Bronchial epithelial cell (primary cell): ENCODE data around the gene MIA3. TPM values are rescaled to one million over a fixed set of nuclear protein-coding genes. Genes with fewer than 3 reads are reported as not detected.
A peak's percentile ranks its signal among the peaks of the same experiment; 100 is the strongest.

Experiments
- DNase-seq: peaks from one replicate; pipeline ENCODE4 v3.0.0-alpha.2; 2010; ENCODE audit warnings: low read depth
- FAIRE-seq: peaks from 2 replicates; lab custom pipeline; 2011; peaks lifted over from hg19 to GRCh38; lab: Jason Lieb, UNC
- H3K27me3 ChIP-seq: 2 replicates; pipeline ENCODE4 v1.5.1; 2011; ENCODE audit warnings: low read length; ENCODE audit not compliant: control insufficient read depth, insufficient read depth
- H3K36me3 ChIP-seq: 2 replicates; pipeline ENCODE4 v1.5.1; 2011; ENCODE audit warnings: low read length; ENCODE audit not compliant: control insufficient read depth, insufficient read depth
- H3K4me3 ChIP-seq: 2 replicates; pipeline ENCODE4 v1.5.1; 2011; ENCODE audit warnings: mild to moderate bottlenecking, low read depth, low read length, control low read depth
- total RNA-seq: library from RNA; depleted of rRNA; stranded (reverse); fragments of >200 nt; gene quantifications from 2 replicates; pipeline ENCODE4 v1.2.1, GENCODE V29; 2014
- TF ChIP-seq, protein P1 (sequence below): IDR thresholded peaks from 2 replicates; pipeline ENCODE4 v1.5.1; 2011; ENCODE audit warnings: mild to moderate bottlenecking, moderate library complexity, low read length, control low read depth, inconsistent platforms; ENCODE audit not compliant: insufficient read depth, severe bottlenecking

The MIA3 gene
- total RNA-seq, 1 donor from 2014 or later, result 30.3 TPM

DNA sequence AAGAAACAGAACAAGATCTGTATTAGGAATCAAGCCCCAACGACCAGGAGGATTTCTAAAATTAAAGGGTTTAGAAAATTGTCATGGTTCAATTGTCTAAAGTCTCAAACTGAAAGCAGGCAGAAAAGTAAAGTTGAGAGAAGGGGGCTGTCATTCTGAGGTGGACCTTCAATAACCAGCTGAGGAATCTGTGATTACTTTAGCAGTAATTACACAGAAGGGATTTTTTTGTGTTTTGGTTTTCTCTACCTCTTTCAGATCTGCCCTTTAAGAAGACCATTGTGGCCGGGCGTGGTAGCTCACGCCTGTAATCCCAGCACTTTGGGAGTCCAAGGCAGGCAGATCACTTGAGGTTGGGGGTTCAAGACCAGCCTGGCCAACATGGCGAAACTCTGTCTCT is 77.0 kb downstream of the MIA3 start:
- H3K4me3 ChIP-seq, result no peak overlapping the region
- no peaks in the 10 kb centered on the region for H3K36me3 ChIP-seq
- TF ChIP-seq, protein P1, sequence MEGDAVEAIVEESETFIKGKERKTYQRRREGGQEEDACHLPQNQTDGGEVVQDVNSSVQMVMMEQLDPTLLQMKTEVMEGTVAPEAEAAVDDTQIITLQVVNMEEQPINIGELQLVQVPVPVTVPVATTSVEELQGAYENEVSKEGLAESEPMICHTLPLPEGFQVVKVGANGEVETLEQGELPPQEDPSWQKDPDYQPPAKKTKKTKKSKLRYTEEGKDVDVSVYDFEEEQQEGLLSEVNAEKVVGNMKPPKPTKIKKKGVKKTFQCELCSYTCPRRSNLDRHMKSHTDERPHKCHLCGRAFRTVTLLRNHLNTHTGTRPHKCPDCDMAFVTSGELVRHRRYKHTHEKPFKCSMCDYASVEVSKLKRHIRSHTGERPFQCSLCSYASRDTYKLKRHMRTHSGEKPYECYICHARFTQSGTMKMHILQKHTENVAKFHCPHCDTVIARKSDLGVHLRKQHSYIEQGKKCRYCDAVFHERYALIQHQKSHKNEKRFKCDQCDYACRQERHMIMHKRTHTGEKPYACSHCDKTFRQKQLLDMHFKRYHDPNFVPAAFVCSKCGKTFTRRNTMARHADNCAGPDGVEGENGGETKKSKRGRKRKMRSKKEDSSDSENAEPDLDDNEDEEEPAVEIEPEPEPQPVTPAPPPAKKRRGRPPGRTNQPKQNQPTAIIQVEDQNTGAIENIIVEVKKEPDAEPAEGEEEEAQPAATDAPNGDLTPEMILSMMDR, result no peak
- no peaks in the 10 kb centered on the region for H3K27me3 ChIP-seq
- DNase-seq (no peak), FAIRE-seq (no peak)

DNA sequence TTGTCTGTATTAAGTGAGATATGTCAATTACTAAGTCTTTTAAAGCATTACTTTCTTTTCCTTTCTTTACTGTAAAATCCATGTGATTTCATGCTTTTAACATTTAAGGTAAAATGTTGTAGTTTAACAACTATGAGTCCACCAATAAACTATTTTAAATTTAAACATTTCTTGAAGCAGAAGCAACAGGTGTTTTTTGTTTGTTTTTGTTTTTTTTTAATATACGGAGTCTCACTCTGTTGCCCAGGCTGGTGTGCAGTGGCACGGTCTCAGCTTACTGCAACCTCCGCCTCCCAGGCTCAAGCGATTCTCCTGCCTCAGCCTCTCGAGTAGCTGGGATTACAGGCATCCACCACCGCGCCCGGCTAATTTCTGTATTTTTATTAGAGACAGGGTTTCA is 78.8 kb downstream of the MIA3 start:
- Histone ChIP-seq H3K4me3 (no peak overlapping the region), H3K27me3 (no peaks in the 10 kb centered on the region), H3K36me3 (no peaks in the 10 kb centered on the region)
- DNase-seq (no peak), FAIRE-seq (no peak)
- TF ChIP-seq, protein P1, result no peak

DNA sequence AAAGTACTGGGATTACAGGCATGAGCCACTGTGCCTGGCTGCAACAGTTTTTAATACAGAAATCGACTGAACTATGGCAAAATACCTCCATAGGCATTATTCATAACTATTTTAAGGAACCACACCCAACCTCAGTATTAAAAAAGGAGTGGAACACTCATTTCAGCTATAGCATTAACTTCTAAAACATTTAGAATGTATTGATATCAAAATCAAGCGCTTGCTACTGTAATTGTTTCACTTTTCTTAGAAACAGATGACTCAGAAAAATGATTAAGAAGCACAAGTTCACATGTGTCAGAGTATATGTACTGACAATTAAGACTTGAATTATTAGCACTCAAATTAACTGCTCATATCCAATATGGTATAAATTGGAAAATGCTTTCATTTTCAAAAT is 79.3 kb downstream of the MIA3 start:
- no peak for FAIRE-seq
- H3K36me3 ChIP-seq, result no peaks in the 10 kb centered on the region
- H3K27me3 ChIP-seq, result no peaks in the 10 kb centered on the region
- TF ChIP-seq, protein P1, result no peak
- no peak overlapping the region for H3K4me3 ChIP-seq
- peak; percentile 20 for DNase-seq

DNA sequence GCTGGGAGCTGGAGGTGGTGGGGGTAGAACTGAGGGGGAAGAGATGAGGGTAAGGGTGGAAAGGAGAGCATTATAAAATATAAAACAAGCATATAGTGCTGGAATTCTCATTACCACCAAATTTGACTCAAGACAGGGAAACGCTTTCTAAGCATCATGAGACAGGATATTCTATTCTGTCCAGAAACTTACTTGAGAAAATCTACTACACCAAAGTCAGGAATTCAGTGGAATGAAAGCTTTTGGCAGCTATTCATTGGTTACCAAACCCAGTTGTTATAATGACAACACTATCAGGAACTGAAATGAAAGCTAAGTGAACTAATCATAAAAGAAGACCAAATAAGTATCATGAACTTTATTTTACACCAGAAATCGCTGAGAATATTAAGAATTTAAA is 79.9 kb downstream of the MIA3 start:
- no peaks in the 10 kb centered on the region for H3K27me3 ChIP-seq
- DNase-seq, result no peak
- TF ChIP-seq, protein P1, result no peak
- H3K4me3 ChIP-seq, result no peak overlapping the region
- H3K36me3 ChIP-seq, result peaks cover 2% of the 10 kb centered on the region
- no peak for FAIRE-seq

DNA sequence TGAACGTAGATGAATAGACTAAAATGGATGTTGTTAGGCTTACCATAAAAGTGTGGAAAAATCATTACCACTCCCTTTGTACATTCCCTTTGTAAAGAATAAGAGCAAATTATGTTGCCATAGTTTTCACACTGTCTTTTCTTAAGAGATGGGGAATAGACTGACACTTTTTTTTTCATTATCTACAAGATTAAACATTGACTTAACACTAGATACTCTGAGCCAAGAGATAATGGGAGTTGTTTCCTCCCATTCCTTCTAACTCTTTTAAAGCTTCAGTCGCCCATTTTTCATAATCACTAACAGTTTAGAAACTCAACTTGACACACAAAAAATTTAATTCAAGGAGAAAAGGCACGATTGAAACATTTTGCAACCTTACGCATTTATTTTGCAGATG is 84.3 kb downstream of the MIA3 start:
- H3K27me3 ChIP-seq, result no peaks in the 10 kb centered on the region
- H3K36me3 ChIP-seq, result peaks cover 2% of the 10 kb centered on the region
- no peak overlapping the region for H3K4me3 ChIP-seq
- DNase-seq (no peak), FAIRE-seq (no peak)
- TF ChIP-seq, protein P1, result no peak

DNA sequence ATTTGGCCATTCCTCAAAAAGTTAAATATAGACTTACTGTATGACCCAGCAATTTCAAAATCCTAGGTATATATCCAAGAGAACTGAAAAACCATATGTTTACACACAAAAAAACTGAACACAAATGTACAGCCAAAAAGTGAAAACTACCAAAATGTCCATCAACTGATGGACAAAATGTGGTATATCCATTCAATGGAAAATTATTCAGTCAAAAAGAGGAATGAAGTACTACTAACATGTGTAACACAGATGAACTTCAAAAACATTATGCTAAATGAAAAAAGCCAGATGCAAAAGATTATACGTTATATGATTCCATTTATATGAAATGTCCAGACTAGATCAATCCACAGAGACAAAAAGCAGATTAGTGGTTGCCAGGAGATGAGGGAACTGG is 86.4 kb downstream of the MIA3 start:
- FAIRE-seq (no peak), DNase-seq (no peak)
- Histone ChIP-seq H3K4me3 (no peak overlapping the region), H3K36me3 (peaks cover 2% of the 10 kb centered on the region), H3K27me3 (no peaks in the 10 kb centered on the region)
- TF ChIP-seq, protein P1, result no peak
